ENCODE data around the gene MINDY4. TPM values are rescaled to one million over a fixed set of nuclear protein-coding genes. Genes with fewer than 3 reads are reported as not detected.

The MINDY4 gene
- total RNA-seq, 1 donor from 2014 or later: 4.1 TPM

GRCh38 chr7:30932562-30932961 is 161.3 kb downstream of the MINDY4 start:
- no peaks in the 10 kb centered on the region for H4K20me1 ChIP-seq (ENCODE audit: insufficient read depth, low read length)
- H3K9me3 Mint-ChIP-seq (ENCODE audit: unreplicated experiment): peaks cover 2% of the 10 kb centered on the region
- DNase-seq (ENCODE audit: low read depth): no peak
- H3K9ac ChIP-seq (ENCODE audit: low read length): no peak overlapping the region
- H3K4me3 Mint-ChIP-seq (ENCODE audit: unreplicated experiment): no peak overlapping the region
- H3K36me3 Mint-ChIP-seq (ENCODE audit: low read depth, unreplicated experiment): peaks cover 4% of the 10 kb centered on the region
- no peak overlapping the region for H3K4me2 ChIP-seq (ENCODE audit: low read length)
- no peaks in the 10 kb centered on the region for H3K4me1 ChIP-seq (ENCODE audit: insufficient read depth, low read length)
- no peaks in the 10 kb centered on the region for H3K79me2 ChIP-seq (ENCODE audit: insufficient read depth, low read length)
- H3K27me3 Mint-ChIP-seq (ENCODE audit: low read depth, unreplicated experiment): peaks cover 24% of the 10 kb centered on the region
- no peak overlapping the region for H3K27ac ChIP-seq (ENCODE audit: low read depth, low read length)
- FAIRE-seq: no peak
- H3K27me3 ChIP-seq (ENCODE audit: insufficient read depth, low read length): peaks cover 13% of the 10 kb centered on the region
- H3K4me1 Mint-ChIP-seq (ENCODE audit: low read depth, unreplicated experiment): peaks cover 9% of the 10 kb centered on the region
- no peak overlapping the region for H3K27ac Mint-ChIP-seq (ENCODE audit: unreplicated experiment)
- no peak for TF ChIP-seq CTCF (IDR thresholded peaks at IDR 0.05; ENCODE audit: insufficient read depth, low read depth, low read length)
- TF ChIP-seq EZH2 (IDR thresholded peaks at IDR 0.05; ENCODE audit: insufficient read depth, low read length): no peak
- H3K4me3 ChIP-seq (ENCODE audit: insufficient read depth, low read depth, low read length): no peak overlapping the region
- no peak overlapping the region for H2AFZ ChIP-seq (ENCODE audit: low read depth, low read length)
- H3K36me3 ChIP-seq (ENCODE audit: insufficient read depth, low read length): no peaks in the 10 kb centered on the region
- H3K9me3 ChIP-seq (ENCODE audit: insufficient read depth, low read depth, low read length): no peaks in the 10 kb centered on the region

GRCh38 chr7:30933124-30933974 is 162.1 kb downstream of the MINDY4 start:
- DNase-seq (ENCODE audit: low read depth): no peak
- FAIRE-seq: no peak
- Histone ChIP-seq H3K4me2 (ENCODE audit: low read length) (no peak overlapping the region), H3K36me3 (ENCODE audit: insufficient read depth, low read length) (no peaks in the 10 kb centered on the region), H3K79me2 (ENCODE audit: insufficient read depth, low read length) (no peaks in the 10 kb centered on the region), H3K9me3 (ENCODE audit: insufficient read depth, low read depth, low read length) (no peaks in the 10 kb centered on the region), H4K20me1 (ENCODE audit: insufficient read depth, low read length) (no peaks in the 10 kb centered on the region), H3K27me3 (ENCODE audit: insufficient read depth, low read length) (peaks cover 13% of the 10 kb centered on the region), H3K4me1 (ENCODE audit: insufficient read depth, low read length) (peaks cover under 1% of the 10 kb centered on the region), H3K9ac (ENCODE audit: low read length) (no peak overlapping the region), H3K4me3 (ENCODE audit: insufficient read depth, low read depth, low read length) (no peak overlapping the region), H3K27ac (ENCODE audit: low read depth, low read length) (no peak overlapping the region), H2AFZ (ENCODE audit: low read depth, low read length) (no peak overlapping the region)
- H3K36me3 Mint-ChIP-seq (ENCODE audit: low read depth, unreplicated experiment): no peaks in the 10 kb centered on the region
- TF ChIP-seq CTCF (IDR thresholded peaks at IDR 0.05; ENCODE audit: insufficient read depth, low read depth, low read length) (no peak), EZH2 (IDR thresholded peaks at IDR 0.05; ENCODE audit: insufficient read depth, low read length) (no peak)
- H3K27ac Mint-ChIP-seq (ENCODE audit: unreplicated experiment): no peak overlapping the region
- no peaks in the 10 kb centered on the region for H3K9me3 Mint-ChIP-seq (ENCODE audit: unreplicated experiment)
- H3K4me1 Mint-ChIP-seq (ENCODE audit: low read depth, unreplicated experiment): peaks cover 9% of the 10 kb centered on the region
- no peak overlapping the region for H3K4me3 Mint-ChIP-seq (ENCODE audit: unreplicated experiment)
- H3K27me3 Mint-ChIP-seq (ENCODE audit: low read depth, unreplicated experiment): peaks cover 24% of the 10 kb centered on the region

GRCh38 chr7:30934225-30934624 is 163.0 kb downstream of the MINDY4 start:
- Mint-ChIP-seq H3K4me1 (ENCODE audit: low read depth, unreplicated experiment) (peaks cover 9% of the 10 kb centered on the region), H3K27ac (ENCODE audit: unreplicated experiment) (no peak overlapping the region), H3K4me3 (ENCODE audit: unreplicated experiment) (no peak overlapping the region), H3K9me3 (ENCODE audit: unreplicated experiment) (no peaks in the 10 kb centered on the region), H3K36me3 (ENCODE audit: low read depth, unreplicated experiment) (no peaks in the 10 kb centered on the region), H3K27me3 (ENCODE audit: low read depth, unreplicated experiment) (peaks cover 24% of the 10 kb centered on the region)
- H3K4me2 ChIP-seq (ENCODE audit: low read length): no peak overlapping the region
- FAIRE-seq (no peak), DNase-seq (ENCODE audit: low read depth) (no peak)
- H3K79me2 ChIP-seq (ENCODE audit: insufficient read depth, low read length): no peaks in the 10 kb centered on the region
- H3K4me3 ChIP-seq (ENCODE audit: insufficient read depth, low read depth, low read length): no peak overlapping the region
- H3K9ac ChIP-seq (ENCODE audit: low read length): no peak overlapping the region
- H3K4me1 ChIP-seq (ENCODE audit: insufficient read depth, low read length): peaks cover 4% of the 10 kb centered on the region
- TF ChIP-seq CTCF (IDR thresholded peaks at IDR 0.05; ENCODE audit: insufficient read depth, low read depth, low read length): no peak
- no peak for TF ChIP-seq EZH2 (IDR thresholded peaks at IDR 0.05; ENCODE audit: insufficient read depth, low read length)
- no peak overlapping the region for H2AFZ ChIP-seq (ENCODE audit: low read depth, low read length)
- H3K9me3 ChIP-seq (ENCODE audit: insufficient read depth, low read depth, low read length): no peaks in the 10 kb centered on the region
- H3K27ac ChIP-seq (ENCODE audit: low read depth, low read length): no peak overlapping the region
- peaks cover 13% of the 10 kb centered on the region for H3K27me3 ChIP-seq (ENCODE audit: insufficient read depth, low read length)
- H4K20me1 ChIP-seq (ENCODE audit: insufficient read depth, low read length): no peaks in the 10 kb centered on the region
- no peaks in the 10 kb centered on the region for H3K36me3 ChIP-seq (ENCODE audit: insufficient read depth, low read length)
